GM21447 (cell line): Measurements from ENCODE around the gene SYT15B.
"Not testable (repeated sequence)": the region's sequence is repeated elsewhere in the genome, so short reads cannot be mapped to it uniquely, and the experiment has no call there.

ENCODE experiments used
- ATAC-seq: cut with Tn5 transposase; IDR thresholded peaks from one replicate; pipeline ENCODE4 v1.9.1; 2021; ENCODE audit not compliant: unreplicated experiment

The SYT15B gene

DNA sequence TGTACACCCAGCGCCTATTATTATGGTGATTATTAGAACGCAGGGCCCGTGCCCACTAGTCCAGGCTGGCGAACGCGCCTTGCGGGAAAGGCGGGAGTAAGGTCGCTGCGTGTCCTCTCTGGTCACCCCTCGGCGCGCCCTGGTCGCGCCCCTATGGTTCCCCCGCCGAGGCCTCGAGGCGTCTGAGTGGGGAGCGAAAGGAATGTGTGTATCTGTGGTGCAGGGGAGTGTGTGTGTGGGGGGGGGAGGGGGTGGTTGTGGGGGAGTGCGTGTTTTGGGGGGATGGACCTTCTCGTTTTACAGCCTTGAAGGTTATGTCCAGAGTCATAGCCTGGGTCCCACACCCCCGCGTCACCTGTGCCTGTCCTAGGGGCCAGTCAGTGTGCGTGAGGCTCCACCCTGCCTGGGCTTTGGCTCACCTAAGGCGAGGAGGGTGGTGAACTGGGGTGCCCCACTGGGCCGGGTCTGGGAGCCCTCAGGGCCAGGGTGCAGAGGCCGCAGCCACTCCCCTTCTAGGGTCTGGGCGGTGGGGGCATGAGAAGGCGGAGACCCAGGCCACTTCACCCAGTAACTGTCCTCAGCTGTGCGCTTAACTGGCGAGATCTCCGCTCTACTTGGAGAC lies at the start of gene SYT15B:
Gene SYT15B (minus strand): TSS at position 39 of the 622 bp plus-strand sequence. CDS start 952 bp downstream, outside the sequence.
- ATAC-seq: not testable (repeated sequence)

DNA sequence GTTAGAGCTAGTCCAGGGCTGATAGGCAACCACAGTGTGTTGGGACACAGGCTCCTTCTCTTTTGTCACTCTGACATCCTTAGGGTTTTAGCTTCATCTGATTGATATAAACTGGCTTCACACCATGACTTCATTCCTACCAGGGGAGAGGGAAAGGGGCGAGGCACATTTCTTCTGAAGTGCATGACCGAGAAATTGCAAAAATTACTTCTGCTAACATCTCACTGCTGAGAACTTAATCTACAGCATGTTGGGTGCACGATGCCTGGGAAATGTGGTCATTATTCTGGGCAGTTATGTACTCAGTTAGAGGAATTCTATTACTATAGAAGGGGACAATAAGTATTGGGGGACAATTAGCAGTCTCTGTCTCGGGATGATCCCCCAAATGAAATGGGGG lies 16.2 kb upstream of the SYT15B start:
- not testable (repeated sequence) for ATAC-seq

DNA sequence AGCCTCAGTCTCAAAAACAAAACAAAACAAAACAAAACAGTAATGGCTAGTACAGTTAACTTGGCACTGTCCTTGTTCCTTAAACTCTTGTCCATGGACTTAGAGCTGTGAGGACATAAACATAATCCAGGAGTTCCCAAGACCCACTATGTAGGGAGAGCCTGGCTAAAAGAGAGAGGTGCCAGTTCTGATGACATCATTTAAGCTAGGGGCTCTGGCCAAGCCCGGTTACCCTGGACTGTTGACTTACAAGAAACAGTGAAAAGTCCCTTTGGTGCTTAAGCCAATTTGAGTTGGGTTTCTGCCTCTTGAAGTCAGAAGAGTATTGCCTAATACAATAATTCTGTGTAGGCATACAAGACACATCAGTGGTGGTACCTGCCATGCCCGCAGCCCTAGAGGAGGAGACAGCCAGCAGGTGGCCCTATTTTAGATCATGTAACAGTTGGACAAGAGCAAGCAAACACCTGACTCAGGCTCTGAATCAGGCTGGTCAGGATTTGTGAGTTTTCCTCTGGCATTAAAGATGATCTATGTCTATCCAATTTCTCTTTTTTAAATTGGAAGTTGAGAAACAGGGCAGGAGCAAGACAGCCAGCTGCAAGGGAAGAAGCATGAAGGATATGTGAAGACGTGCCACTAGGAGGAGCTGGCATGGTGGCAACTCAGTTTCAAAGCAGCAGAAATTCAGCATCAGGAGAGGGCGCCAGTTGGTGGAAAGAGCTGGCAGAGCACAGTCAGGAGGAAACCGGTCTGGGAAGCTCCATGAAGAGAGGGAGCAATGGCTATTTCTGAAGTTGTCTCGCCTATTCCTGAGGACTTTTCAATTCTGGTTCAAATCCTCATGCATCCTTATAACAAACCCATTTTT lies 12.2 kb upstream of the SYT15B start:
- not testable (repeated sequence) for ATAC-seq

DNA sequence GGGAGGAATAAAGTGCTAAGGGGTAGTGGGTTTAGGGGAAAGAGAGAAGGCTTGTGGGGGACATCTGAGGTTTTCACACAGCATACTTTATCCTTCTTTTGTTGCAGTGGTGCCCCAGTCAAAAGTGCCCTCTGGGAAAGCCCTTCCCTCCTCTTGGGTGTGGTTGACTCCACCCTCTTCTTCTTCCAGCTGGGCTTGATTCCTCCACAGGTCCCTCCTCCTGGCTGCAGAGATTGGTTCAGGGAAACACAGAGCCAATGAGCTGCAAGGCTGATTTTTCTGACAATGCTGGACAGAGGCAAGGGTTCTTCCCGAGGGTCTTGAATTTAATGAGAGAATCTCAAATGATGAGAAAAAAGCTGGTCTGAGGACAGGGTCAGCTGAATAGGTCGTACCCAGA lies 7.4 kb upstream of the SYT15B start:
- not testable (repeated sequence) for ATAC-seq

DNA sequence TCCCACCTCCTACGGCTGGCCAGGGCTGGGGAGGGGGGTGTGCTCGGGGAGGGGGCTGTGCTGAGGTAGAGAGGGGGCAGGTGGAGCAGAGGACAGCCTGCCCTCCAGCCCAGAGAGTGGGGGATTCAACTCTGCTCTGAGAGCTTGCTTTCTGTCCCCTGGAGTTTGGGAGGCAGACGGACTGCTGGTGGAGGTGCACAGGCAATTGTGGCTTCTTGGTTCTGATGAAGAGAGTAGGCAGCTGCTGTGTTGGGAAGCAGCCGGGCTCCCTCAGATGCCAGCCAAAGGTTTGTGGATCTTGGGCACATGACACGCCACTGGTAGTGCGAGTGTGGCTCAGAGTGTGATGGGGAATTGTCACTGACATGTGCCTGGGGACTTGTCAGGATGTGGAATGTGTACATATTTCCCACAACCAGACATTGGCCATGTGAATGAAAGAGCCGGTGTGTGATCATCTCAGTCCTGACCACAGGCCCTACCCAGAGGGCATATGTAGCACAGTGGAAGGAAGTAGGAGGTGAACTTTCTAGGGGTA lies 5.3 kb upstream of the SYT15B start:
- not testable (repeated sequence) for ATAC-seq

DNA sequence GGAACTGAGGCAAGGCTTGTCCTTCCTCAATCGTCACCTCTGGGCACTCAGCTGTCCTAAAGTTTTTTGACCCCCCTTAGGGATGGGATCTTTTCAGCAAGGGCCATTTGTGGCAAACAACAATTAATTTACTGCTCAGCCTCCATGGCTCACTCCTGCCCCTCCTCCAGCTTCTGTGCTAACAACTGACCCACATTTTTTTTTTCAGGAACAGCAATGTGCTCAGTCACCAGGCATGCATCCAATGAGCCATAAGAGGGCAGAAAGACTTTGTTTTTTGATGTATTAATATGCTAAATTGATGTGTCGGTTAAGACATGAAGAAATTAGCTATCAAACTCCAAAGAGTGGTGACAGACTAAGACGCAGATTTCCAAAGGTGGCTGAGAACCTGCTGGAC lies 4.7 kb upstream of the SYT15B start:
- not testable (repeated sequence) for ATAC-seq

DNA sequence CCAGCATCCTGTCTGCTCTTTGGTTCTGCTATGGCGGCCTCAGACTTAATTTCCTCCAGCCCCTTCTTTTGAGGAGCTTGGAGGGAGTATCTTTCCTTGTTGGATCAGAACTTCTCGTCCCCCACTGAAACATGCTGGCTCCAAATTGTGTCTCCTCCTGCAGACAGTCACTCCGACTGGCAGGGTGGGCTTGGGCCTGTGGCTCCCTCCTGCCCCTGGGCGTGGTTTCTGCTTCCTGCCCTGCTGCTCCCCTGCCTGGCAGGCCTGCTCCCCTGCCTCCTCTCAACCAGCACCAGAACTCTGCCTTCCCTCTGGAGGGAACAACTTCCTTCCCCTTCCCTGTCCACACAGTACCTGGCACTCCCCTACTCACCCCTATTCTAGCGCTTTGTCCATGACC lies 3.8 kb upstream of the SYT15B start:
- not testable (repeated sequence) for ATAC-seq

DNA sequence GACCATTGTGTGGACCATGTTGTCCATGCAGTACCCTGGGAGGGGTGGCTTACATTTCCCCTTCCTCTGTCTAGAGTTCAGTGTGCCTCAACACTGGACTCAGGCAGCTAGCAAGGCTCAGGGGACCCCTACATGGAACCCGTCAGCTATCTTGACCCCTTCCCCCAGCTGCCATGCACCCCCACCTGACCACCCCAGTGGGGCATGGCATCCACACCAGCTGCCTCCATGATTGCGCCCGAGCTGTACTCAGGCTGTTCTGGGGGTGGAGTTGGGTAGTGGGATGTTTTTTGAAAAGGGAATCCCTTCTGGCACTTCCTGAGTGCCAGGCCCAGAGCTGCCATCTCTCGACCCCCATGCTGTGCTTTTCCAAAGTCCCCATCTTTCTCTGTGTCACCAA lies 1.8 kb upstream of the SYT15B start:
- ATAC-seq: not testable (repeated sequence)

DNA sequence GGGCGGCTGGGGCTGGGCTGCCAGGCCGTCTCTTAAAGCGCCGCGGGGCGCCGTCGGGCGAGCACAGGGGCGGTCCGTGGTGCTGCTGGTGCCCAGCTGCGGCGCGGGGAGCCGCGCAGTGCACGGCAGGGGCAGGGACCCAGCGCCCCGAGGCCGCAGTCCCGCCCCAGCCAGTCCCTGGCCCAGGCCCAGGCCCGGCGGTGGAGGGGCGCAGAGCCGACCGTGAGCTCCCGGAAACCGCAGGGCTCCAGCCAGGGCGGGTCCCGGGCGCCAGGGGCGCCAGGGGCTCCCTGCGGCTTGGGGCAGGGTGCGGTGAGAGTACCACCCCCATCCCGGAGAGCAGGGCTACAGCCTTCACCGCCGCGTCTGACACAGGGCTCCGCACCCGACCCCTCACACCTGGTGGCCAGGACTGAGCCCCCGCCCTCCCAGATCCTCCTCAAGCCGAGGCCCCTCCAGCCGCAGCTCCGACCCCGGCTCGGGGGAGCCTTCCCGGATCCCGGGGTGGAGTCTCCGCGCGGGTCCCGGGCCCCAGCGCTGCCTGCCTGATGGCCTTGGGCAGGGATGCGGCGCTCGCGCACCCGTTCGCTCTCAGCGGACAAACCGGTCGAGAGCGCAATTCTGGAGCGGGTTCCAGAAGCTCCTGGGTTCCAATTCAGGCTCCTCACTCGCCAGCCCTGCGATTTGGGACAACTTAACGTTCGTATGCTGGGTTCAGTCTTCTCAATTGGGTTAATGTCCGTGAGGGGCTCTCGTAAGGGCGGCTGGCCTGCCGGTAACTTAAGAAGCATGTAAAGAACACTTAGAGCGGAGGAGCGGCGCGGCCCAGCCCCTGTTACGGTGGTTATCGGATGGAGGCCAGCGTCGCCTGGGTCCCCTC lies 478 bp downstream of the SYT15B start:
- ATAC-seq: not testable (repeated sequence)

DNA sequence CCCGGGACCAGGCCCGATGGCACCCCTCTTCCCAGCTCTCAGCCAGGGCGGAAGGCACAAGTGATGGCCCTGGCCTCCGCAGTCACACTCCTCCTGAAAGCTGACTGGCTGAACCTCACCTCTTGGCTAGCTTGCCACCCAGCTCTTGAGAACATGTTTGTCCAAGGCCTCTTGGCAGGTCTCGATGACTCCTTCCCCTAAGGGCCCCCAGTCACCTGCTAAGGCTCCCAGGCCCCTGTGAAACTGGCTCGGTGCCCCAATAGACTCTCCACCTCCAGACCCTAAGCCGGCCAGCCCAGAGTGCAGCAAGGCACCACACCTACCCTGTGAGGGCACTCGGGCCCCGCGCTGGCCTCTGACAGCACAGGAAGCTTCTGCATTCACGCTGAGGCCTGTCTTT lies 4.5 kb downstream of the SYT15B start:
- ATAC-seq: not testable (repeated sequence)

DNA sequence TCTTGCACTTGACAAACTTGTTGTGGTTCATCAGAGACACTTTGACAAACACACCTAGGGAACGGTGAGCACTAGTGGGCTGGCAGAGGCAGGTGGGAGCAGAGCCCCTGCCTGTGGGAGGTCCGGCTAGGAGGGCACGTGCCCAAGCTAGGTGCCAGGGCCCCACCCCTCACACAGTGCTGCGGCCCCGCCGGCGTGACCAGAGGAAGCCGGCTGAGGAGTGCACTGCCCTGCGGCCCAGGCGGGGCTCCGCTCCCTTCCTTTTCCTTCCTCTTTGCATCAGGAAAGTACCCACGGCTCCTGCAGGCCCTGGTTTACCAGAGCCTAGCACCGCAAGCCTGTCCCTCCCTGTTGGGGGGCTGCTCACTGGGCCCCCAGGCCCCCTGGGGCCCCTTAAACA lies 7.2 kb downstream of the SYT15B start:
- not testable (repeated sequence) for ATAC-seq

DNA sequence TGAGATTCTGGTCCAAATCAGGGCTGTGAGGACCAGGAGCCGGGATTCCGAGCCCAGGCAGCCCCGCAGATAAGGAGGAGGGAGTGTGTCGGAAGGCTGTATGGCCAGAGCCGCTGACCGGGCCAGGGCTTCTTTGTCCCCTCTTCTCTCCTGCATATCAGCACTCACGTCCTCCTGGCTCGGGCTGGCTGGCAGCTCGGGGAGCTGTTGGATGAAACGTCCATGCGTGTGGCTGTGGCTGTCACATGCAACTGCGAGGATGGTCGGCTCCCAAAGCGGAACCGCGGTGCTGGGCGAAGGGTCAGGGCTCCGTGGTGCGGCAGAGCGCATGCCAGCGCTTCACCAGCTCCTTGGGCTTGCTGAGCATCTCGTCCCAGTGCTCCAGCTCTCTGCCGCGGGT lies 9.5 kb downstream of the SYT15B start:
- not testable (repeated sequence) for ATAC-seq

DNA sequence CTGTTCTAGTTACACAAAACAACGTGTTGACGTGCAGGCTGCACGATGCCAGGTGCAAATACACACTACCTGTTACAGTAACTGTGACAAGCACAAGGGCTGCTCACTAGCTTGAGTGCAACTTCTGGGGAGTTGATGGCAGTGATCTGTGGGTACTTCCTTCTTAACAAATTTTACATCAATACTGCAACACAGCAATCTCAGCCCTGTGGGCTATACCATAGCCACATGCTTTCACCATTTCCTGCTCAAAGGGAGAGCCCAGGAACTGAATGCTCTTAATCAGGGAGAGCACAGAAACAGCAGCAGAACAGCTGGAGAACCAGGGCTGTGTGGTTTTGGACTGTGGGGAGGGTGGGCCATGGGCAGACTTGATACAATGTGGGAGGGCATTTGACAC lies 10.2 kb downstream of the SYT15B start:
- not testable (repeated sequence) for ATAC-seq

DNA sequence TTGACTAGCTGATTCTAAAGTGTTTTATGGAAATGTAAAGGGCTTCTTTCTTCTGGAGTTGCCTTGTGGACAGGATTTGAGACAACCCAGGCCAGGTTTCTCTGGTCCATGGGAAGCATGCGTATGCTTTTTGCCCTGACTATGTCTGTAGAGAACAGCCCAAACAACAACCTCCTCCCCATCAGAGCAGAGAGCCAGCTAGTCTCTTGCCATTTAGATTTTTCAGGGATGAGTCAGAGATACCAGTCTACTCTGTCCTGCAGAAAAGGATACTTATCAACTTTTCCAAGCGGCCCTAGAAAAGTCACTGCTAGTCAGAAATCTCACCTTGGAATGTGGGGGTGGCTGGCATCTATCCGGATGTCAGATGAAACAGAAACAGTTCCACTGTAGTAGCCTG lies 11.6 kb downstream of the SYT15B start:
- not testable (repeated sequence) for ATAC-seq

DNA sequence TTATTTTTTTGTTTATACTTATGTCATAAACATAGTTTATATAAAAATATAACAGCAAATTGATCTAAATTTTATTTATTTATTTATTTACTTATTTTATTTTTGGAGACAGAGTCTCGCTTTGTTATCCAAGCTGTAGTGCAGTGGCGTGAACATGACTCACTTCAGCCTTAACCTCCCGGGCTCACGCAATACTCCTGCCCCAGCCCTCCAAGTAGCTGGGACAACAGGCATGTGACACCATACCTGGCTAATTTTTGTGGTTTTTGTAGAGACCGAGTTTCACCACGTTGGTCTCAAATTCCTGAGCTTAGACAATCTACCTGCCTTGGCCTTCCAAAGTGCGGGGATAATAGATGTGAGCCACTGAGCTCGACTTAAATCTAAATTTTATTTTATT lies 13.0 kb downstream of the SYT15B start:
- not testable (repeated sequence) for ATAC-seq

DNA sequence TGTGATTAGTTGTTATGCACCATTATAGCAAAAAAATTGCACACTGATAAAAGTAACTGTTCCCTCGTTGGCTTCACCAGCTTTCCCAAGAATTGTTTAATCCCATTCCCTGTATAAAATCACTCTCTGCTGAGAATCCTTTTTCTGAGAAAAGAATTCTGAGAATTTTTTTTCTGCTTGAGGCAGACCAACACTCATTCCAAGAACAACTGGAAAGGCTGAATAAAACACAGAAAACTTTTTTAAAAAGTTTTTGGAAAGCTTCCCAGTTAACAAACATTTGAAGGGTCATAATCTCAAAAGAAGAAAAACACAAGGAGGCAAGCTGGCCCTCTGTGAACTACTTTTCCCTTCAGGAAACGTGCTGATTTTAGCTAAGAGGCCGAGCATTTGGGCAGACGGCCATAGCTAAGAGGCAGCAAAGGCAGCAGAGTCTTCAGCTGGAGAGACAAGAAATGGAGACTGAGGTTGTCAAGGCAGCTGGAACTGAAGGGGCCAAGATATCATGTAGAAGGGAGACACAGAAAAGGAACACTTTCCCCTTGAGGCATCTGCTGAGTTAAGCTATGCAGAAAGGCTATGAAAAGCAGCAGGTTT lies 16.5 kb downstream of the SYT15B start:
- ATAC-seq: not testable (repeated sequence)

DNA sequence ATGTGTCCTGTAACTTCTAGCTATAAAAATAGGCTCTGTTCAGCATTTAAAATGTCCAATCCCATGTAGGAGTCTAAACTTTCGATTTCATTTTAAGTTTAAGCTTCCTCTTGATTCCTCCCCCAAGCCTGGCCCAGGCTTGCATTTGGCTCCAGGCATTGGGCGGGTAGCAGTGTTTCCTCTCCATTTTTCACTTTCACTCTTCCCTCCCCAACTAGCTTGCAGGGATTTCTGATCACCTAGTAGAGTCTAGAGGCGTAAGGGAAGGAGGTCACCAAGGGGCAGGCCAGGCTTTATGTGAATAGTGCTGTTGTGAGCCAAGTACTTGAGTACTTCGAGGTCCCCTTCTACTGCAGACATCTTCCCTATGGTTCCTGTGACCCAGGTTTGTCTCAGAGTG lies 18.5 kb downstream of the SYT15B start:
- not testable (repeated sequence) for ATAC-seq

DNA sequence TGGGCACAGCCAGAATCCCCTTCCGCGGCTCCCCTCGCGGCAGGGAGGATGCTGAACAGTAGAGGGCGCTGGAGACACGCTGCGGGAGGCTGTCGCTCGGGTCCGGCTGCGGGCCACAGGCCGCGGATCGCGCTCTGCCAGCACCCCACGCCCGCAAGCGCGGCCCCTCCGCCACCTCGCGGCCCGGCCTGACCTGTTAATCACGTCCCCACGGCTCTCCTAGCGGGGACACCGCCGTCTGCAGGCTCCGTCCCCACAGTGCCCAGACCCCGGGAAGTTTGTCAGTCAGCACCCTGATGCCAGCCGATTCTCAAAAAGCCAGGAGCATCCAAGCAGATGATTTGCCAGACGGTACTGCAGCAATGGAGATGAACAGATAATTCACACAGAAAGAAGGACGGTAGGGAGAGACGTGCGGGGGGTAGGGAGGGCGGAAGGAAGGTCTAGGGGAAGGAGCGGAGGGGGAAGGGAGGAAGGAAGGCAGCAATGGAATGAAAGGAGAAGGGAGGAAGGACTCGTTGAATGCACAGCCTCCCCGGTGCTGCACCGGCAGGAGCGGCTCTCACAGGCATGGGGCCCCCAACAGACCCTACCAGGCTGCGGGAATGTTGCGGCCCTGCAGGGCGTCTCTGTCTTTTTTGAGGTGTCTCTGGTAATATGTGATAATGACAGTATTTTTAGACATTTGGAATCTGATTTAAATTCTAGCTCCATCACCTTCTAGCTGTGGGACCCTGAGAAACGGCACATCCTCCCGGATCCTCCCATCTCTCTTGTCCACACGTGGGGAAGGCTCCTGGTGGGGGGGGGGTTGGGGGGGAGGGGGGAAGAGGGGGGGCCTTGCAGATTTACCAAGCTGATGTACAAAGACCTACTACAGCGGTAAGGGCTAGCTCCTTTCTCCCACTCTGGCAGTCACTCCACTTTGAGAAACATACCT lies 19.5 kb downstream of the SYT15B start:
- ATAC-seq: peak; percentile 80

DNA sequence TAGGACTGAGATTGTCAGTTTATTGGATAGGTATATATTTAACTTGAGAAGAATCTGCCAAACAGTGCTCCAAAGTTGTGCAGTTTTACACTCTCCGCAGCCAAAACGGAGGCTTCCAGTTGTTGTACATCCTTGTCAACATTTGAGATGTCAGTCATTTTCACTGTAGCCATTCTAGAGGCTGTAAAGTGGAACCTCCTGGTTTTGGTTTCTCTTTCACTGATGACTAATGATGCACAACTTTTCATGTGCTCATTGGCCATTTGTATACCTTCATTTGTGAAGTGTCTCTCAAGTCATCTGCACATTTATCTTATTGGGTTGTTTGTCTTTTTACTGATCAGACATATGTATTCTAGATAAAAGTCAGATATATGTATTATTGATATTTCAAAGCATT lies 22.5 kb downstream of the SYT15B start:
- ATAC-seq: not testable (repeated sequence)
